ENCODE measurements around the gene TFDP3.

Gene TFDP3, protein sequence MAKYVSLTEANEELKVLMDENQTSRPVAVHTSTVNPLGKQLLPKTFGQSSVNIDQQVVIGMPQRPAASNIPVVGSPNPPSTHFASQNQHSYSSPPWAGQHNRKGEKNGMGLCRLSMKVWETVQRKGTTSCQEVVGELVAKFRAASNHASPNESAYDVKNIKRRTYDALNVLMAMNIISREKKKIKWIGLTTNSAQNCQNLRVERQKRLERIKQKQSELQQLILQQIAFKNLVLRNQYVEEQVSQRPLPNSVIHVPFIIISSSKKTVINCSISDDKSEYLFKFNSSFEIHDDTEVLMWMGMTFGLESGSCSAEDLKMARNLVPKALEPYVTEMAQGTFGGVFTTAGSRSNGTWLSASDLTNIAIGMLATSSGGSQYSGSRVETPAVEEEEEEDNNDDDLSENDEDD

DNA sequence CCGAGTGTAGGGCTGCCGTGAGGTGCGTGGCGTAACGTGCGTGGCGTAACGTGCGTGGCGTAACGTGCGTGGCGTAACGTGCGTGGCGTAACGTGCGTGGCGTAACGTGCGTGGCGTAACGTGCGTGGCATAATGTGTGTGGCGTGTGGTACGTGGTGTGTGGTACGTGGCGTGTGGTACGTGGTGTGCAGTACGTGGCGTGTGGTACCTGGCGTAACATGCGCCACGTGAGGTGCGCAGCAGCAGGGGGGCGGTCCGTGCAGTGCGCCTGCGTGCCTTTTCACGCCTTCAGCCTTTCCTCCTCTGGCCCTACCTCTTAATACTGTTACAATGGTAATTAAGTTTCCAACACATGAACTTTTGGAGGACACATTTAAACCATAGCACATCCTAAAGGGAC is at the start of gene TFDP3:
TSS of gene TFDP3 (minus strand) at position 26 of the 400 bp plus-strand sequence. CDS start 95 bp downstream, outside the sequence.
- no peak for DNase-seq

GRCh38 chrX:133267621-133268020 is 49.5 kb upstream of the TFDP3 start:
- no peak for DNase-seq

- no peak for DNase-seq
Observed at GRCh38 chrX:133265331-133265730, 47.2 kb upstream of the TFDP3 start.

- DNase-seq, result no peak
Observed at GRCh38 chrX:133258481-133258880, 40.3 kb upstream of the TFDP3 start.

- no peak for DNase-seq
Observed at GRCh38 chrX:133254666-133255065, 36.5 kb upstream of the TFDP3 start.

DNA sequence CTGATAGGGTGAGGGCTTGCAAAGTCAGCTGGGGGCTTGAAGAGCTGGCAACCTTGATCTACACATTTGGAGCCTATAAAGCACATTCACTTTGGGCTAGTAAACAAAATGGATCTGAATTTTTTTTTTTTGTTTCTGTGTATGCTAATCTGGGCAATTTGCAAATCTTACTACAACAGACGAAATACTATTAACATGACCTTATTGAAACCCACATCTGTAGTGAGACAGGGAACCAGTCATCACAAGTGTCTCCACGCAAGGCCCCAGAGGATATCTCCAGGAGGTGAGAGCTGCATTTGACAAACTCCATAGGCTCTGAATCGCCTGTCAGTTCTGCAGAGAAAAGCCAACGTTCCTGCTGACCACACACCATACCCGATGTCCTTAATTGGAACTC is 33.0 kb upstream of the TFDP3 start:
- no peak for DNase-seq

DNA sequence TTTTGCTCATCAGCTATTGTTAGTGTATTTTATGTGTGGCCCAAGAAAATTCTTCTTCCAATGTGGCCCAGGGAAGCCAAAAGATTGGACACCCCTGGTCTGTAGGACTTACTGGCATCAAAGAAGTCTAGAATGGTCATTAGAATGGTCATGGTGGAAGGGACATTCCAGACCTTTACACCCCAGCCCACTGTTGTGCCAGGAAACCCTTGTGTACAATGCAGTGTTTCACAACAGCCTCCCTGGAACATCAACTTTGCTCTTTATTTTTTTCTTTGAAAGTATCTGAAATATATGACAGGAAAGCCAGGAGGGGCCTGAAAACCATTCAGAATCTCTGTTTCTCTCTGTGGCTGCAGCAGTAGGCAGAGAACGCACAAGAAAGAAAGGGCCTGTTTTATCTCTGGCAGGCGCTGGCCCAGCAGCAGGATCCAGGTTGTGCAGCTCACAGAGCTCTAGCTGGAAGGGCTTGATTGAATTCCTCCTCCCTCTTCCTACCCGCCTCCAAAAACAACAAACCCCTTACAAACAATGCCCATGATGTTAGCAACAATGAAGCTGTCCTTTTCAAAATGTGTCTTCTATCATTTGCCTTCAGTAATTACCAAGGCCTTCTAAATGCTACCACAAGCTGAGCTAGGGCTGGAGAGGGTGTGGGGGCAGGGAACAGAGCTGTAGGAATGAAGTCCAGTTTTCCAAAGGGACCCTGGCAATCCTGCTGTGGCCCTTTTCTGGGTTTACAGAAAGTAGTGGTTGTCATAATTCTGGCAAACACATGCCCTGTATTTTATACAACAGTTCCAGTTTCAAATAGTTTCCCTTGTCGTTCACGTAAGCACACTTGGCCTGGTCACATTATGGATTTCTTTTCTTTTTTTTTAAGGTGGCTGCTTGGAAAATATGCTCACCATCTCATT is 32.3 kb upstream of the TFDP3 start:
- DNase-seq, result no peak

DNA sequence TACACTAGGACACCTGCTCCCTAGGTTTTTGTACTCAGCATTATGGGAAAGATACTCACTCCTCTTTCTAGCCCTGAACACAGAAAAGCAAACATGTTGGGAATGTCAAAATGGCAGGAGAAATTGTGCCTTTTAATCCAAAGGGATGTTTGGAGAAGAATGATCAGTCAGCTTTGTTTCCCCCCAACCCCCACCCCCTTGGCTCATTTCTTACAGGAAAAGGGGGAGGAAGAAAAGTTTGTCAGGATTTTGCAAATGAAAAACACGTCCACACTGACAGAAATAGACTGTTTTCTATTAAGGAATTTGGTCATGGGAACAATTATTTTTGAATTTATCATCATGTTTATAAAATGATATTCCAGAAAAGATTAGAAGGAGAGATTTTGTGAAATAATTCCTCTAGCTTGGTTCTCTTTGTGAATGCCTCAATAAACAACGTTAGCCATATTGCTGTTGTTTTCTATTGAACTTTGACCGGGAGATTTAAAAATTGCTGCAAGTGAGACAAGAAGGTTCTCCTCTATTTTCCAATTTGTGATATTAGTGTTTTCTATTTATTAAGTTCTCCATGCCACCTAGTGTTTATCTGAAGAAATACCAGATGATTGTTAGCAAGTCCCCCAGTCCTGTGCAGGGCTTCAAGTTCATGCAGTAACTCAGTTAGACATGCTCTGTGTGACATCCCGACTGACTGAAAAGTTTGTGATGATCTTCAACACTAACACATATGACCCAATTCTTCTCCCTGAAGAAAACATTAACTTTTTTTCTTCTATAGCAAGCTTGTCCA is 31.3 kb upstream of the TFDP3 start:
- DNase-seq, result no peak

- no peak for DNase-seq
Observed at GRCh38 chrX:133248177-133248576, 30.0 kb upstream of the TFDP3 start.

GRCh38 chrX:133246921-133247320 is 28.8 kb upstream of the TFDP3 start:
- no peak for DNase-seq

GRCh38 chrX:133235830-133236229 is 17.7 kb upstream of the TFDP3 start:
- DNase-seq, result no peak

- DNase-seq, result no peak
Observed at GRCh38 chrX:133232331-133232730, 14.2 kb upstream of the TFDP3 start.

DNA sequence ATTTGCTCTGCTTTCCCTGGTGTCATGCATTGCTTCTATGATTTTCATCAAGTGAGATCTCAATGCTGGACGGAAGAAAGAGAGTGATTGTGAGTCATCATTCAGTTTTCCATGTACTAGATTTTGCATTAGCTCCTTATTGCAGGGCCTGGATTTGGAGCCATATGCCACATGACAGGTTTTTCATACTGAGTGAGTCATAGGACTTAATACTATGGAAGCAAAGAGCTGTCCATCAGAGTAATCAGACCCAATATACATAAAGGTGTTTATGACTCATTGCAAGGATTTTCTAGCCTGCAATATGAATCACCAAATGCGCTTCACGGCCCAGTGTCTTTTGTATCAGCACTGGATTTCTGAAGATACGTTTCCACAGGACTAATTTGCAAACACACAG is 11.2 kb upstream of the TFDP3 start:
- no peak for DNase-seq

DNA sequence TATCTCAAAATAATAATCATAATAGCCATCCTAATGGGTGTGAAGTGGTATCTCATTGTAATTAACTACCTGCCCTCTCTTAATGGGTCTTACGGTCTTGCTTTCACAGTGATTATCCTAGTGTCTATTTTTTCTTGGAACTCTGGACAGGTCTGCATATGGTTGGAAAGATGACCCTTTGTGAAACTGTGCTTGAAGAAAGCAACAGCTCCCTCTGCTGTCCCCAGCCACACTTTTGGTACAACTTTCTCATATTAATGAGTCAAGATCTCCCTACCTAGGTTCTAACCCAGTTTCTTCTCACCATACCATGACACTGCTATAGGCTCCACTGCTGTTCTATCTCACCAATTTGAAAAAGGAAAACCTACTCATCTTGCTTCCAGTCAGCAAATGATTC is 2.4 kb downstream of the TFDP3 start:
- DNase-seq, result no peak

DNA sequence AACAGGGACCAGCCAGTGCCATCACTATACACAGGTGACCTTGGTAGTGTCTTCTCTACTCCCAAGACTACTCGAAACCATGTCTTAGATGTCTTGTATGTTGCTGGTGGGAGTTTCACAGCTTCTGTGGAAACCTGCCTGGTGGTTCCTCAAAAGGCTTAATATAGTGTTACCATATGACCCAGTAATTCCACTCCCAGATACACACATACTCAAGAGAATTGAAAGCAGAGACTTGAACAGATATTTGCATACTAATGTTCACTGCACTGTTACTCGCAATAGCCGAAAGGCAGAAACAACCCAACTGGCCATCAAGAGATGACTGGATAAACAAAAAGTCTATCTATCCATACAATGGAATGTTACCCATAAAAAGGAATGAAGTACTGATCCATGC is 3.1 kb downstream of the TFDP3 start:
- no peak for DNase-seq

DNA sequence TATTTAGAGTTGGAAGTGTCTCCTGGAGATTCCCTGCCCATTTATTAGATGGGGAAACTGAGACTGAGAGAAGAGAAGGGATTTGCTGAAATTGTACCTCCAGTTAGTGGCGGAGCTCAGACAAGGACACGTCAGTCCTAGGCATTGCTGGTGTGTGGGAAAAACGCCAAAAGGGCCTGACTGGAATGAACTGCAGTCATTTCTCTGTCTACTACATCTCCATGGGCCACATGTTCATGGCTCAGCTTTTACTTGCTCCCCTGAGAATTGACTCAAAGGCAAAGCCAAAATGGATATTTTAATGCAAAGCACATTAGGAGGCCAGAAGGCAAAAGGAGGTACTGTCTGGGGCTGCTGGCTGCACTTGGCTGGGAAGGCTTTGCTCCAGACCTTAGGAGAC is 3.9 kb downstream of the TFDP3 start:
- no peak for DNase-seq

- no peak for DNase-seq
Observed at GRCh38 chrX:133213117-133213516, 5.0 kb downstream of the TFDP3 start.

DNA sequence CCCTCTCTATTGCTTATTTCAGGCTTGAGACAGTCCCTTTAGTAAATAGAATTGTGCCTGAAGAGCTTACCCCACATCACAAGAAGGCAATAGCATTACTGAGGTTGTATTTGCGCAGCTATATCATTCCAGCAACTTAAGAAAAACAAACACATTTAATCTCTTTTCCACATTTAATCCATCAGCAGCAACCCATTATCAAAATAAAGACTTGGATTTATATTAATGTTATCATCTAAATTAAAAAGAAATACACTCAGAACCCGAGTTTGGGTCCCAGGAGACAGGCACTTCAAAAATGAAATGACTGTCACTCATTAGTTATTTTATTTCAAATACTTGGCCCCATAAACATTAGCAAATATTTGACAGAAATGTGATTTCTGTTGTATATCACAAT is 10.4 kb downstream of the TFDP3 start:
- no peak for DNase-seq

- DNase-seq, result no peak
Observed at GRCh38 chrX:133191739-133192039, 26.5 kb downstream of the TFDP3 start.

DNA sequence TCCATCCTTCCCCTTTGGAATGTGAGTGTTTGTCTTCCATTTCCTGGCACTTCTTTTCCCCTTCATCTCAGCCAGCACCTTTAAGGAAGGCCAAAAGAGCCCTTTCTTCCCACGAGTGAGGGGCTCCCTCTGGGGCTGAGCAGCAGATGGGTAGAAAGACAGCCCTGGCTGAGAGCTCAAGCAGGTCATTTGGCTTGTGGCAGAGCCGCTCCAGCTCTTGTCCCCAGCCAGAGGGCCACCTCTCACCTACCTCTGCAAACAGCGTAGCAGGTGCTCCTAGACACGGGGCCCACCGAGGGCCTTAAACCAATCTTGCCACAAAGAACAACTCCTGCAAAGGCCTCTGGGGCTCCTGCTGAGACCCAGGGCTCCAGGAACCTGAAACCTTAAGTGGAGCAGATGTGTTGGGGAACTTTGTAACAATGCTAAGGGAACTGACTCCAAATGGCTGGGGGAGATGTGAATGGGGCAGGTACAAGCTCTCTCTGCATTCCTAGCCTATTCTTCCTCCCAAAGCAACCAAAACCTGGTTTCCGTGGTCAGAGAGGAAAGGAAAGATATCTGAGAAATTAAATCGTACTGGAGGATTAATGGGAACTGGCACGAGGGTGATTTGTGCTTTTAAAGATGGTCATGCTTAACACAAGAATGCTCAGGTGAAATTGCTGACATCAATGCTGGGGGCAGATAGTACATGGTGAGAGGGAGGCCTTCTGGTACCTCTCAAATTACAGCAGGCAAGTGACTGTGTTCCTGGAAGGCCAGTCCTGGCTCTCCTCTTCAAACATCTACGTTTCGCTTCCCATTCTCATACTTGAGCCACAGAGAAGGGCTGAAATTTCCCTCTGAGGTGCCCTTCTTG is 27.0 kb downstream of the TFDP3 start:
- no peak for DNase-seq

DNA sequence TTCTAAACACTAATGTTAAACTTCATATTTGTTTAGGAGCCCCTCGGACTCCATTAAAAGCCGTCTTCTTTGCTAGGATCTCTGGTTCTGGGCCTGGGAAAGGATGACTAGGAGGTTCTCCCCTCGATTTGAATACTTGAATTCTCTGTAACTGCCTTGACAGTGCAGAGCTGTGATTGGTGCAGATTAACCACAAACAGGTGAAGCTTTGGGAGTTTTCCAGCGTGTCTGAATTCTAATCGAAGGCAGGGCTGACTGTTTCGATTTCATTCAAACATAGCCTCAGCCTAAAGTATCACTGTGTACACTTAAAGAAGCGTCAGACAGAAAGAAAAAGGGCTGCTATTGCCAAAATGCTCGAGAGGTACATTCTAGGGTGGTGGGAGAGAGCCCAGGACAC is 29.0 kb downstream of the TFDP3 start:
- no peak for DNase-seq

DNA sequence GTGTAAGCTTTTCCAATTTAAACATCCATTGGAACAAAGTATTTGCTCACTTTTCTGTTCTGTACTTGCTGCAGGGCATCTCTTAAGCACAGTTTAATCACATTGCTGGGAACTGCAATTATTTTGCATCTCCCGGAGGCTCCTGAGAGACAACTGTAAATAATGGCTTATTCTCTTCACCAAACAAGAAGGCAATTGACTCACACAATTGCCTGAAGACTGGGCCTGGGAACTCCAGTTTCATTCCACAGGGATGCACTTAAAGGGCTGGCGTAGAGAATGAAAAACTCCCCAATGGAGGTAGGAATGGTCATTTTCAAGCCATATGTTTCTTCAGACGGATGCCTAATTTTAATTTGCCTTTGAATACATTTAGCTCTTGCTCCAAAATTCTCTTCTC is 29.5 kb downstream of the TFDP3 start:
- DNase-seq, result no peak

Data from stimulated activated CD4-positive, alpha-beta T cell treated with anti-CD3 and anti-CD28 coated beads, Interleukin-4, amount 100 ng/mL, for 1 hour (primary cell).